ENCODE data around the gene TNFAIP8L3.
"Not testable (repeated sequence)": the region's sequence is repeated elsewhere in the genome, so short reads cannot be mapped to it uniquely, and the experiment has no call there.

TNFAIP8L3 gene

GRCh38 chr15:51062736-51063135, 32.0 kb downstream of the TNFAIP8L3 start:
- DNase-seq (ENCODE audit: extremely low read depth in 1 of 2, low read depth in 1 of 2), result no peak

GRCh38 chr15:51060030-51060673, 34.6 kb downstream of the TNFAIP8L3 start:
- no peak for DNase-seq (ENCODE audit: extremely low read depth in 1 of 2, low read depth in 1 of 2)

- DNase-seq (ENCODE audit: extremely low read depth in 1 of 2, low read depth in 1 of 2), result no peak
These were observed 40.2 kb downstream of the TNFAIP8L3 start for GRCh38 chr15:51054535-51054934.

- DNase-seq (ENCODE audit: extremely low read depth in 1 of 2, low read depth in 1 of 2), result no peak
These were observed 41.1 kb downstream of the TNFAIP8L3 start for GRCh38 chr15:51053571-51053970.

- DNase-seq (ENCODE audit: extremely low read depth in 1 of 2, low read depth in 1 of 2), result no peak
These were observed 42.9 kb downstream of the TNFAIP8L3 start for GRCh38 chr15:51051776-51052175.

- no peak for DNase-seq (ENCODE audit: extremely low read depth in 1 of 2, low read depth in 1 of 2)
These were observed 45.6 kb downstream of the TNFAIP8L3 start for GRCh38 chr15:51049081-51049480.

GRCh38 chr15:51048308-51048707, 46.4 kb downstream of the TNFAIP8L3 start:
- no peak for DNase-seq (ENCODE audit: extremely low read depth in 1 of 2, low read depth in 1 of 2)

GRCh38 chr15:51046799-51047449, 47.8 kb downstream of the TNFAIP8L3 start:
- DNase-seq (ENCODE audit: extremely low read depth in 1 of 2, low read depth in 1 of 2), result no peak

- DNase-seq (ENCODE audit: extremely low read depth in 1 of 2, low read depth in 1 of 2), result no peak
These were observed 48.7 kb downstream of the TNFAIP8L3 start for GRCh38 chr15:51046016-51046415.

- DNase-seq (ENCODE audit: extremely low read depth in 1 of 2, low read depth in 1 of 2), result no peak
These were observed 50.5 kb downstream of the TNFAIP8L3 start for GRCh38 chr15:51044037-51044727.

- no peak for DNase-seq (ENCODE audit: extremely low read depth in 1 of 2, low read depth in 1 of 2)
These were observed 55.8 kb downstream of the TNFAIP8L3 start for GRCh38 chr15:51038974-51039319.

- no peak for DNase-seq (ENCODE audit: extremely low read depth in 1 of 2, low read depth in 1 of 2)
These were observed 56.3 kb downstream of the TNFAIP8L3 start for GRCh38 chr15:51038162-51038973.

- DNase-seq (ENCODE audit: extremely low read depth in 1 of 2, low read depth in 1 of 2), result not testable (repeated sequence)
These were observed 57.2 kb downstream of the TNFAIP8L3 start for GRCh38 chr15:51037474-51037873.

GRCh38 chr15:51030649-51031316, 63.9 kb downstream of the TNFAIP8L3 start:
- no peak for DNase-seq (ENCODE audit: extremely low read depth in 1 of 2, low read depth in 1 of 2)

- DNase-seq (ENCODE audit: extremely low read depth in 1 of 2, low read depth in 1 of 2), result no peak
These were observed 69.3 kb downstream of the TNFAIP8L3 start for GRCh38 chr15:51025454-51025846.

GRCh38 chr15:51024735-51025453, 69.8 kb downstream of the TNFAIP8L3 start:
- DNase-seq (ENCODE audit: extremely low read depth in 1 of 2, low read depth in 1 of 2), result no peak

GRCh38 chr15:51023499-51023898, 71.2 kb downstream of the TNFAIP8L3 start:
- DNase-seq (ENCODE audit: extremely low read depth in 1 of 2, low read depth in 1 of 2), result no peak

- no peak for DNase-seq (ENCODE audit: extremely low read depth in 1 of 2, low read depth in 1 of 2)
These were observed 72.5 kb downstream of the TNFAIP8L3 start for GRCh38 chr15:51022206-51022605.

GRCh38 chr15:51016615-51017014, 78.1 kb downstream of the TNFAIP8L3 start:
- DNase-seq (ENCODE audit: extremely low read depth in 1 of 2, low read depth in 1 of 2), result no peak

- no peak for DNase-seq (ENCODE audit: extremely low read depth in 1 of 2, low read depth in 1 of 2)
These were observed 83.5 kb downstream of the TNFAIP8L3 start for GRCh38 chr15:51011212-51011611.
